ENCODE results near the gene APOC3.

DNA sequence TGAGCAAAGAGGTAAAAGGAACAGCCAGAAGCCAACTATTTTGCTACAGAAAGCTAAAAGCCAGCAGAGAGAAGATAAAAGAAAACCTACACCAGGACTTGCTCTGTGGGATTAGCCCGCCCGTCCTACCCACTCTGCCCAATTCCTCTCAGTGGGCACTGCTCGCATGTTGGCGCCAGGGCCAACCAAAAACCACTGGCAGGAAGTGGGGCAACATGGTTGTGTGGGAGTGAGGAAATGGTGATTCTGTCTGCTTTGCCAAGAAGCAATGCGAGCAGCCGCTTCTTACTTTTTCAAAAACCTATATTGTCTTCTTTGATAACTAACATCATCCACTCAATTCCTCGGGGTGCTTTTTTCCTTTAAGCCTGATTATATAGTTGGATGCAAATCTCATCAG lies 21.9 kb downstream of the APOC3 start:
- TF ChIP-seq CTCF (IDR thresholded peaks at IDR 0.05) (no peak), POLR2AphosphoS5 (IDR thresholded peaks at IDR 0.05) (no peak), POLR2A (IDR thresholded peaks at IDR 0.05) (no peak)
